ENCODE results near the gene KCTD4.
"Not testable (repeated sequence)": the region's sequence is repeated elsewhere in the genome, so short reads cannot be mapped to it uniquely, and the experiment has no call there.

KCTD4 gene

DNA sequence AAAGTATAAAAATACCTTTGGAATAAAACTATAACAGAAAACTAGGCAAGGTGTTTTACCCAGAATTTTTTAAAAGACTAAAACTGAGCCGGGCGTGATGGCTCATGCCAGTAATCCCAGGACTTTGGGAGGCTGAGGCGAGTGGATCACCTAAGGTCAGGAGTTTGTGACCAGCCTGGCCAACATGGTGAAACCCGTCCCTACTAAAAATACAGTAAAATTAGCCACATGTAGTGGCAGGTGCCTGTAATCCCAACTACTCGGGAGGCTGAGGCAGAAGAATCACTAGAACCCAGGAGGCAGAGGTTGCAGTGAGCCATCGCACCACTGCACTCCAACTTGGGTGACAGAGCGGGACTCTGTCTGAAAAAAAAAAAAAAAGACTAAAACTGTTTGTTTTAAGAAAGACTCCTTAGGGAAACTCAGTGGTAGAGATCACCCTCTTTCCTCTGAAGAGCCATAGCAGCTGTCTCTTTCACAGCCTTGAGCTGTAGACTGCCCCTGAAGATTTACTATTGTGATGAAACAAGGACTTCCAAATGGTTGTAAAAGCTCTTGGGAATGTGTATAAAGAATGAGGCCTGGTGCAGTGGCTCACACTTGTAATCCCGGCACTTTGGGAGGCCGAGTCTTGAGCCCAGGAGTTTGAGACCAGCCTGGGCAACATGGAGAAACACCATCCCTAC is 14.7 kb upstream of the KCTD4 start:
- no peak for DNase-seq

- DNase-seq: no peak
Measured at GRCh38 chr13:45209229-45209628, 8.4 kb upstream of the KCTD4 start.

DNA sequence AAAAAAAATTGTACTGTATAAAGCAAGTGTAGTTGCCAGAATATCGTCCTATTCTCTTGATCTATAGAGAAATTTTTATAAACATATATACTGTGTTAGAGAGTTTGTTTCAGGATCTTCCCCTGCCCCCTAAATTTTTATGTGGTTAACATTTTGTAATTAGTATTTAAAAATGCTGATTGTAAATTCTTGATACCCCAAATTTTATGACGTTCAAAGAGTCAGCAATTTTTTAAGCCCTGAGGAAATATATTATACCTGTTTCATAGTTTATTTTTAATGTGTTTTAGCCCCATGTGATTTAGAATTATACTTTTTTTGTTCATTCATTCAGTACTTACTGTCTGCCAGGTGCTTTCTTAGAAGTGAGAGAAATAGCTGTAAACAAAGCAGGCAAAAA is 7.3 kb upstream of the KCTD4 start:
- DNase-seq: no peak

- no peak for DNase-seq
Measured at GRCh38 chr13:45207319-45207718, 6.5 kb upstream of the KCTD4 start.

DNA sequence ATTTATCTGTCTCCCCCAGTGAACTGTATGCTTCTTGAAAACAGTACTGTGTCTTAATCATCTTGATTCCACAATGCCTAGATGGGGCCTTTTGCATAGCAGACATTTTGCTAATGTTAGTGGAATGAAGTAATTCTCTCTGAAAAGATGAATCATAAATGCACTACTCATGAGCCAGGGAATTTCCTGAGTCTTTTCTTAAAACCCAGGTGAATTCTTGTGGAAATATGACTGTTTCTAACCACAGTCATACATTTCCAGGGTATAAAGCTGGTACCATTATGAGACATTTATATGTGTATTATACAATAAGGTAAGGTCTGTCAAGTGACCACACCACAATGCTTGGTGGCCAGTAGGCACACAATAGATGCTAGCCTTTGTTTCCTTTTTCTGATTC is 5.5 kb upstream of the KCTD4 start:
- DNase-seq: no peak

GRCh38 chr13:45205124-45205523 is 4.3 kb upstream of the KCTD4 start:
- DNase-seq: no peak

- DNase-seq: no peak
Measured at GRCh38 chr13:45199711-45200110, 1.1 kb downstream of the KCTD4 start.

GRCh38 chr13:45198924-45199323 is 1.9 kb downstream of the KCTD4 start:
- no peak for DNase-seq

GRCh38 chr13:45198041-45198440 is 2.8 kb downstream of the KCTD4 start:
- no peak for DNase-seq

DNA sequence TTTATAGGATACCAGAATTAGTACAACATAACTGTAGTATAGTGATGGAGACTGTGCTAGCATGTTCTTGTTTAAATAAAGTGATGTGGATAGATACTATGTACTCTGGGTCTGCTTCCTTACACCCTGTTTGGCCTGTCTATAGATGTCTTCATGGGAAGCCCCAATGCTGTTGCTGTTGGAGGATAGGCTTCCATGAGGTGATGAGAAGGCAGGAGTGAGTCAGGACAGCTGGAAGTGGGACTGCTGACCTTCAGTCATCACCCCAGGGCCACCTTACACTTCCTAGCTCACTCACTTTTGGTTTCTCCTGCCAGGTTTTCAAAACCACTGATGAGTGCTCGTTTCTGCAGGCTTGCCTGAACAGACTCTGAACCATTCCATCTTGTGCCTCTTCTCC is 4.2 kb downstream of the KCTD4 start:
- no peak for DNase-seq

DNA sequence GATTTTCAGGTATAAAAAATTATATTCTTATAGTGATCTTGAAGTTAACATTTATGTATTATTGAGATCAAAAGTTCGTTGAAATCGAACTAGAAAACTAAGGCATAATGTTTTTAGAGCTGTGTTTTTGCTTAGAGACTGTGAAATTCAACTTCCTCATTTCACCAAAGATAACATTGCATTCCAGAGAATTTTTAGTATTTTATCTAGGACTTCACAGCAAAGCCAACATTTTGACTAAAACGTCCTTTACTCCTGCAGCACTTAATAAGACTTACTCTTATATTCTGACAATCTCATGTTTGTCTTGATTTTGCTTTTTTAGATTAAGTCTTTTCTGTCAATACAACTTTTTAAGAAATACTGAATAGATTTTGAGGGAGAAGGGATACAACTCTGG is 4.7 kb downstream of the KCTD4 start:
- DNase-seq: no peak

DNA sequence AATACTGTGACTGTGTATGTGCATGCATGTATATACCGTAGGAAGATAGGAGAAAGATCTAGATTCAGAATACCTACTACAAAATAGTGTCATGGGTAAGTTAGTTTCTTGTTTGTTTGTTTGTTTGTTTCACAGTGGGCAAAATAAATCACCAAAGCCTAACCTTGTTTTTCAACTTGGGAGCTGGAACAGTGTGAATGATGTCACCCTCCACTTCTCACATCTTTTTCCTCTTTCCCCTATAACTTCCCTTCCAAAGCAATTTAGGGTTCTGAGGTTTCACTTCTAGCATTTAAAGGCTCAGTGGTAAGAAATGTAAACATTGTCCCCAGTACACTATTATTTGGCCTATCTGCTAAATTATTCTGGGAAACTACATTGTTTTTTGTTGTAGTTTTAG is 5.4 kb downstream of the KCTD4 start:
- DNase-seq: no peak

- DNase-seq: no peak
Measured at GRCh38 chr13:45194081-45194939, 6.5 kb downstream of the KCTD4 start.

GRCh38 chr13:45191874-45192273 is 9.0 kb downstream of the KCTD4 start:
- no peak for DNase-seq

DNA sequence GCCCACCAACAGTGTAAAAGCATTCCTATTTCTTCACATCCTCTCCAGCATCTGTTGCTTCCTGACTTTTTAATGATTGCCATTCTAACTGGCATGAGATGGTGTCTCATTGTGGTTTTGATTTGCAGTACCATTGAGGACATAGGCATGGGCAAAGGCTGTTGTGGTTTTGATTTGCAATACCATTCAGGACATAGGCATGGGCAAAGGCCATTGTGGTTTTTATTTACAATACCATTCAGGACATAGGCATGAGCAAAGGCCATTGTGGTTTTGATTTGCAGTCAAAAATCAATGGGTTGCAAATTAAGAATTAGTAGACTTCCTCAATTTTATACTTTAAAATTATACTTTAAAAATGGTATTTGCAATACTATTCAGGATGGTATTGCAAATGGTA is 11.3 kb downstream of the KCTD4 start:
- DNase-seq: not testable (repeated sequence)

DNA sequence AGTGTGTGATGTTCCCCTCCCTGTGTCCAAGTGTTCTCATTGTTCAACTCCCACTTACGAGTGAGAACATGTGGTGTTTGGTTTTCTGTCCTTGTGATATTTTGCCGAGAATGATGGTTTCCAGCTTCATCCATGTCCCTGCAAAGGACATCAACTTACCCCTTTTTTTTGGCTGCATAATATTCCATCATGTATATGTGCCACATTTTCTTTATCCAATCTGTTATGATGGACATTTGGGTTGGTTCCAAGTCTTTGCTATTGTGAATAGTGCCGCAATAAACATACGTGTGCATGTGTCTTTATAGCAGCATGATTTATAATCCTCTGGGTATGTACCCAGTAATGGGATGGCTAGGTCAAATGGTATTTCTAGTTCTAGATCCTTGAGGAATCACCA is 11.8 kb downstream of the KCTD4 start:
- DNase-seq: not testable (repeated sequence)

DNA sequence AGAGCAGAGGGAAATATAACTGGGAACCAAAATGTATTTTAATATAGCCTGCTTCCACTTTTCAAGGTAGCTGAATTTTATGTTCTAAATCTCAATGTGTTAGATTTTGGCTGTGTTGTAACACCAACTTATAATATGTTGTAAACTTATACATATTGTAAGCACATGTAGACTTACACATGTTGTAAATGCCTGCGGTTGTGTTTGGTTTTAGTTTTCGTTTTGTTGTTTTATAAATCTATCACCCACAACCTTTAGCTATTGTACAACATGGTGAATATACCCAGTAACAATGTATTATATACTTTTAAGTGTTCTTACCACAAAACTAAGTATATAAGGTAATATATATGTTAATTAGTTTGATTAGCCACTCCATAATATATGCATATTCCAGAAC is 15.6 kb downstream of the KCTD4 start:
- no peak for DNase-seq

- DNase-seq: no peak
Measured at GRCh38 chr13:45184693-45185092, 16.2 kb downstream of the KCTD4 start.

- DNase-seq: no peak
Measured at GRCh38 chr13:45180713-45181601, 19.9 kb downstream of the KCTD4 start.

DNA sequence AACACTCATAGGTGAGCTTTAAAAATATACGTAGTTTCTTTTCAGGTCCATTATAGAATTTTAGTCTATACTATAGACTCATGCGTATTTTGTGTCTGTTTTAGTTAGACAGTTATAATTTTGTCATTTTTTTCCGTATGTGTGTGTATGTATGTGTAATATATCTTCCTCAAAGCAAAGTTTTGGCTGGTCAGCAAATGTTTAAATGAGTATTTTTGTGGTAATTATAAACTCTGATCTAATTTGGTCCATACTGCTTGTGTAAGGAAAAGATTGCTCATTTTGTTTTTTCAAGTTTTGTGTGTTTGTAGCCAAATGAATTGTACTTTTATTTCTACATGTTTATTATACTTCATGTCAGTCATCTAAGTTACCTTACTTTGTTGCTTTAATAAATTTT is 20.5 kb downstream of the KCTD4 start:
- DNase-seq: no peak

GRCh38 chr13:45179428-45179827 is 21.4 kb downstream of the KCTD4 start:
- no peak for DNase-seq

DNA sequence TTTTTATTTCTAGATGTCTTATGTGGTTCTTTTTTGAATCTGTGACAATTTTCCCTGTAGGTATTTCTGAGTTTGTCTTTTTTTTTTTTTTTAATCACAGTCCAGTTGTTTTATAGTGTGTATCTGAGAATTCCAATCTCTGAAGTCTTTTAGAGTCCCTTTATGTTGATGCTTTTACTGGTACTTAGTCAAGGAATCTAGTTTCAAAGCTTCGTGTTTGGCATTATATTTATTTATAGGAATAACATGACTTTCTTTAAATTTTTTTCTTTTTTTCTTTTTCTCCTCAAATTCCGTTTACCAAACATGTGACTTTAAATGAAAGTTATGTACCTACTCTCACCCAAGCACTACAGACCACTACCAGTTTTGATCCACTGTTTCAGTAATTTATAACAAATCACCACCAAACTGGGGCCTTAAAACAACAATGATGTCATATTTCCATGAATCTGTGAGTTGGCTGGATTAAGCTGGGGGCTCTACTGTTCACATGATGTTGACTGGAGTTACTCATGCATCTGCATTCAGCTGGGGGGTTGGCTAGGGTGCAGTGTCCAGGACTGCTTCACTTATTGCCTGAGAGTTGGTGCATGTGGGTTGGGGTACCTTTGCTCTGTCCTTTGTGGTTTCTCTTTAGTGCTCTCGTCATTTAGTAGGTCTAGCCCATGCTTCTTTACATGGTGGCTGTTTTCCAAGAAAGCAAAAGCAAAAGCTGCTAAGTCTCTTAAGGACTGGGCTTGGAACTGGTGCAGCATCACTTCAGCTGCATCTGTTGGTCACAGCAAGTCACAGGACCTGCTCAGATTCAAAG is 22.3 kb downstream of the KCTD4 start:
- no peak for DNase-seq

GRCh38 chr13:45174478-45174877 is 26.4 kb downstream of the KCTD4 start:
- no peak for DNase-seq

Measured in CD4-positive, alpha-beta T cell treated with Interleukin-17A for 1 hour (primary cell).